ENCODE results near the gene IGSF6. TPM values are rescaled to one million over a fixed set of nuclear protein-coding genes. Genes with fewer than 3 reads are reported as not detected.

Gene IGSF6
- polyA plus RNA-seq, 1 donor from 2014 or later, result not detected

GRCh38 chr16:21590287-21590686 is 62.1 kb downstream of the IGSF6 start:
- no peaks in the 10 kb centered on the region for H3K9me3 ChIP-seq (ENCODE audit: low read length)
- H4K20me1 ChIP-seq (ENCODE audit: insufficient read depth), result no peaks in the 10 kb centered on the region
- H3K9ac ChIP-seq (ENCODE audit: low read length), result no peak overlapping the region
- no peaks in the 10 kb centered on the region for H3F3A ChIP-seq (ENCODE audit: insufficient read depth, low read length, poor library complexity, severe bottlenecking)
- no peak for TF ChIP-seq RAD21 (conservative IDR thresholded peaks at IDR 0.05)
- TF ChIP-seq POLR2AphosphoS5 (IDR thresholded peaks at IDR 0.05), result no peak
- no peak for TF ChIP-seq REST (IDR thresholded peaks at IDR 0.05; ENCODE audit: borderline replicate concordance)
- TF ChIP-seq, protein P1, sequence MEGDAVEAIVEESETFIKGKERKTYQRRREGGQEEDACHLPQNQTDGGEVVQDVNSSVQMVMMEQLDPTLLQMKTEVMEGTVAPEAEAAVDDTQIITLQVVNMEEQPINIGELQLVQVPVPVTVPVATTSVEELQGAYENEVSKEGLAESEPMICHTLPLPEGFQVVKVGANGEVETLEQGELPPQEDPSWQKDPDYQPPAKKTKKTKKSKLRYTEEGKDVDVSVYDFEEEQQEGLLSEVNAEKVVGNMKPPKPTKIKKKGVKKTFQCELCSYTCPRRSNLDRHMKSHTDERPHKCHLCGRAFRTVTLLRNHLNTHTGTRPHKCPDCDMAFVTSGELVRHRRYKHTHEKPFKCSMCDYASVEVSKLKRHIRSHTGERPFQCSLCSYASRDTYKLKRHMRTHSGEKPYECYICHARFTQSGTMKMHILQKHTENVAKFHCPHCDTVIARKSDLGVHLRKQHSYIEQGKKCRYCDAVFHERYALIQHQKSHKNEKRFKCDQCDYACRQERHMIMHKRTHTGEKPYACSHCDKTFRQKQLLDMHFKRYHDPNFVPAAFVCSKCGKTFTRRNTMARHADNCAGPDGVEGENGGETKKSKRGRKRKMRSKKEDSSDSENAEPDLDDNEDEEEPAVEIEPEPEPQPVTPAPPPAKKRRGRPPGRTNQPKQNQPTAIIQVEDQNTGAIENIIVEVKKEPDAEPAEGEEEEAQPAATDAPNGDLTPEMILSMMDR (IDR thresholded peaks at IDR 0.05; ENCODE audit: poor library complexity, severe bottlenecking), result no peak
- no peak for TF ChIP-seq EP300 (conservative IDR thresholded peaks at IDR 0.05; ENCODE audit: poor library complexity, severe bottlenecking)
- TF ChIP-seq TAF1 (IDR thresholded peaks at IDR 0.05; ENCODE audit: low read depth), result no peak
- TF ChIP-seq SMC3 (conservative IDR thresholded peaks at IDR 0.05; ENCODE audit: poor library complexity), result no peak
- no peak for TF ChIP-seq EZH2 (IDR thresholded peaks at IDR 0.05; ENCODE audit: borderline replicate concordance, insufficient read depth, low read length, poor library complexity, severe bottlenecking)
- no peak for TF ChIP-seq MXI1 (conservative IDR thresholded peaks at IDR 0.05; ENCODE audit: poor library complexity, severe bottlenecking)
- no peak overlapping the region for H2AFZ ChIP-seq (ENCODE audit: low read depth, low read length)
- H3K79me2 ChIP-seq (replicated peaks; ENCODE audit: insufficient read depth, low read length), result no peaks in the 10 kb centered on the region
- H3K9me2 ChIP-seq (ENCODE audit: insufficient read depth, low read length), result no peaks in the 10 kb centered on the region
- H3K27me3 ChIP-seq (ENCODE audit: insufficient read depth, low read depth, low read length), result no peaks in the 10 kb centered on the region
- H3K27ac ChIP-seq (ENCODE audit: low read length), result no peak overlapping the region
- H3K4me3 ChIP-seq (ENCODE audit: low read length), result no peak overlapping the region
- H3K4me2 ChIP-seq (ENCODE audit: low read length), result no peak overlapping the region
- no peaks in the 10 kb centered on the region for H3K36me3 ChIP-seq (ENCODE audit: insufficient read depth, low read length)

DNA sequence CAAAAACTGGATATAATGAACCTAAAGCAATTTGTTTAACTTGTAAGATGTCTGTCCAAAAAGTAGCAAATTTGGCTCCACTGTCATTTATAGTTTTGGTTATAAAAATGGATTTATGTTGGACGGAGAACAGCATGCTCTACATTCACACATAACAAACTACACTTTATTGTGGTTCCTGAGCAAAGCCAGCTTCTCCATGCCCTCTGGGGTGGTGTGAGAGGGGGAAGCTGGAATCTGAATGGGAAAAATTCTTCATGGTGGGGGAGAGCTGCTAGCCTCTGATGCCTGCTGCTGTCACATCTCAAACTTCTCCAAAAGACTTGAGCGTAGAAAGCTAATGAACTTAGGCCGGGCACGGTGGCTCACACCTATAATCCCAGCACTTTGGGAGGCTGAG is 62.9 kb downstream of the IGSF6 start:
- Histone ChIP-seq H4K20me1 (ENCODE audit: insufficient read depth) (no peaks in the 10 kb centered on the region), H3K4me2 (ENCODE audit: low read length) (no peak overlapping the region), H3F3A (ENCODE audit: insufficient read depth, low read length, poor library complexity, severe bottlenecking) (no peaks in the 10 kb centered on the region), H3K9ac (ENCODE audit: low read length) (no peak overlapping the region), H3K79me2 (replicated peaks; ENCODE audit: insufficient read depth, low read length) (no peaks in the 10 kb centered on the region), H3K36me3 (ENCODE audit: insufficient read depth, low read length) (no peaks in the 10 kb centered on the region), H3K27me3 (ENCODE audit: insufficient read depth, low read depth, low read length) (no peaks in the 10 kb centered on the region), H3K4me3 (ENCODE audit: low read length) (no peak overlapping the region), H3K9me2 (ENCODE audit: insufficient read depth, low read length) (no peaks in the 10 kb centered on the region), H3K9me3 (ENCODE audit: low read length) (no peaks in the 10 kb centered on the region), H2AFZ (ENCODE audit: low read depth, low read length) (no peak overlapping the region), H3K27ac (ENCODE audit: low read length) (no peak overlapping the region)
- no peak for TF ChIP-seq REST (IDR thresholded peaks at IDR 0.05; ENCODE audit: borderline replicate concordance)
- TF ChIP-seq TAF1 (IDR thresholded peaks at IDR 0.05; ENCODE audit: low read depth), result no peak
- no peak for TF ChIP-seq MXI1 (conservative IDR thresholded peaks at IDR 0.05; ENCODE audit: poor library complexity, severe bottlenecking)
- no peak for TF ChIP-seq EZH2 (IDR thresholded peaks at IDR 0.05; ENCODE audit: borderline replicate concordance, insufficient read depth, low read length, poor library complexity, severe bottlenecking)
- no peak for TF ChIP-seq RAD21 (conservative IDR thresholded peaks at IDR 0.05)
- no peak for TF ChIP-seq SMC3 (conservative IDR thresholded peaks at IDR 0.05; ENCODE audit: poor library complexity)
- TF ChIP-seq, protein P1 (IDR thresholded peaks at IDR 0.05; ENCODE audit: poor library complexity, severe bottlenecking), result no peak
- no peak for TF ChIP-seq EP300 (conservative IDR thresholded peaks at IDR 0.05; ENCODE audit: poor library complexity, severe bottlenecking)
- no peak for TF ChIP-seq POLR2AphosphoS5 (IDR thresholded peaks at IDR 0.05)

Measured in neural cell (in vitro differentiated cells).